HG03159 (cell line): ENCODE data around the gene RBMS3.
A peak's percentile ranks its signal among the peaks of the same experiment; 100 is the strongest.
"Not testable (repeated sequence)": the region's sequence is repeated elsewhere in the genome, so short reads cannot be mapped to it uniquely, and the experiment has no call there.

Experiments used
- ATAC-seq: cut with Tn5 transposase; IDR thresholded peaks from one replicate; pipeline ENCODE4 v1.9.1; 2021; ENCODE audit warnings: mild to moderate bottlenecking, moderate library complexity; ENCODE audit not compliant: unreplicated experiment

Gene RBMS3

DNA sequence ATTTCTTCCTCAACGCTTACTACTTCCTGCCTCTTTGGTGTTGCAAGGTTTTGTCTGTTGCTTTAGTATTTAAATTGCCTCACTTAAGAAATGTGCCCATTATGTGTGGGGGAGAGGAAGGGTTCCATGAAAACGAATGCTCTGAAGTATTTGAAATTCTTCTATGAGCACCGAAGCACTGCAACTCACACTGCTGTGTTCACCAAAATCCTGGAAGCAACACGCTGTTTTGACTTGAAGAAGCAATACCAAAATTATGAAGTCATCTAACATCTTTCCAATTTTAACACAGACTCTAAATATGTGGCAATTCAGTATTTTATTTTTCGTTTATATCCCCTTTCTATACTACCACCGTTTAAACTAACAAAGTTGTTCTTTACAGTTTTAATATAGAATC, 101.5 kb downstream of the RBMS3 start:
- ATAC-seq, result no peak

DNA sequence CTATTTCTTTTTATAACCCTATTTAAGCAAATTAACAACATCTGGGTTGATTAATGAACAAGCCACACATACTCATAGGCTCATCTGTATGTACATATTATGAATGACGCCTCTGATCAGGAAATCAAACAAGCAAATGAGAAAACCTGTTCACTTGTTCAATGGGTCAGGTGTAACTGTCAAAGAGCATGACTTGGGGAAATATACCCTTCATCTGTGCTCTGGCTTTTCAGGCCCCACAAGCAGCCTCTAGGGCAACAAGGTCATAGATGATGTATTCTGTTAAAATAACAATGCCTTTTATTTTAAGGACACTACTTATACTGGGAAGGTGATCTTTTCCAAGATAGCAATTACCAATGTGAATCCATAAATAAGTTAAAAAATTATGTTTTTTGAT, 102.0 kb downstream of the RBMS3 start:
- ATAC-seq, result no peak

DNA sequence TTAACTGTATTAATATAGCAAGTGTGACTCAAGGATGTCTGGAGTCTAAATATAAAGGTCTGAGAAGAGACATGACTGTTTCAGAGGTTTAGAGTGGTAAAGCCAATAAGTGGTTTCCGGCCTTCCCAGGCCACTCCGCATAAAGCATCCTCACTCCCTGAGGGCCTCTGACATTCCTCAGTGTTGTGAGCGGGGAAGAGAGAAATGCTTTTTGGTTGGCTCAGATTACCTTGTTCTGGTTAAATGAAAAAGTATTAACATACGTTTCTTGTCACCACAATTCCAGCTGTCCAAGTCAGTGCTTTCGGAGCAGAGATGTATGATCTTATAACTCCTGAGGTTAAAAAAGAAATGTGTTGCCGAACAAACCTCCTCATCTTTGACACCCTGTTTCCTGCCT, 103.8 kb downstream of the RBMS3 start:
- no peak for ATAC-seq

GRCh38 chr3:29385046-29385830, 104.4 kb downstream of the RBMS3 start:
- no peak for ATAC-seq

GRCh38 chr3:29389362-29389761, 108.5 kb downstream of the RBMS3 start:
- no peak for ATAC-seq

GRCh38 chr3:29392625-29393388, 111.9 kb downstream of the RBMS3 start:
- no peak for ATAC-seq

- ATAC-seq, result not testable (repeated sequence)
Observed at GRCh38 chr3:29393946-29394345, 113.1 kb downstream of the RBMS3 start.

GRCh38 chr3:29397406-29397805, 116.5 kb downstream of the RBMS3 start:
- ATAC-seq, result no peak

DNA sequence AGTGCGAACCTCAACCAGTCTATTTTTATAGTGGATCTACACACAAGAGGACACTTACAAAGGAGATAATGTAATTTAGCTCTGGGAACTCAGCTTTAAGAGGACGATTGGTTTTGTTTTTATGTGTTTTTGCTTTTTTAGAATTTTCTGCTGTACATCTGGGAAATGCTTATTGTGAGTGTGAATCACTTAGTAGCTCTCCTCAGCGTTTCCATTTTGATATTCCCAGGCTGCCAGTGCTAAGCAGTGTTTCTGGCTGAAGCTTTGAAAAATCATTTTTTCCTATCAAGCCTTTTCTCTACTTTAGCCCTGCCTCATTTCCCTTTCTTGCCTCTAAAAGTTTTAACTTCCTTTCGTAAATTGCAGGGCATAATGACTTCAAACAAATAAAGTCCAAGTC, 117.9 kb downstream of the RBMS3 start:
- ATAC-seq, result no peak

- ATAC-seq, result no peak
Observed at GRCh38 chr3:29406291-29406832, 125.5 kb downstream of the RBMS3 start.

GRCh38 chr3:29408676-29409075, 127.8 kb downstream of the RBMS3 start:
- no peak for ATAC-seq

GRCh38 chr3:29409409-29409808, 128.5 kb downstream of the RBMS3 start:
- no peak for ATAC-seq

DNA sequence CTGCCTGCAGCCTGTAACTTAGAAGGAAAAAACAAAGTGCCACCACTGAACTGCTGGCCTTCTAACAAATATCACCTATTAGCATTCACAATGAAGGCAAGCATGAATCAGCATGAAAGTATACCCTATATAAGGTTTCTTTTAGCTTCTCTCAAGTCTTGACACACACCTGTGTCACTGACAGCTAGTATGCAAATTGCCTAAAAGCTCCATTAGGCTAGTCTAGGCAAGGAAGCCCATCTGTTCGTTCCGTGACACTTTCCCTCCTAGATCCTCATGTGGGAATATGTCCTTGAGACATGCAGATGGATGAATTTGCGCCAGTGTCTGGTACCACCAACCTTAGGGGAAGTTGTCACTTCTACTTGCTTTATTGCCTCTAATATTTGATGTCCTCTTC, 129.3 kb downstream of the RBMS3 start:
- ATAC-seq, result no peak

DNA sequence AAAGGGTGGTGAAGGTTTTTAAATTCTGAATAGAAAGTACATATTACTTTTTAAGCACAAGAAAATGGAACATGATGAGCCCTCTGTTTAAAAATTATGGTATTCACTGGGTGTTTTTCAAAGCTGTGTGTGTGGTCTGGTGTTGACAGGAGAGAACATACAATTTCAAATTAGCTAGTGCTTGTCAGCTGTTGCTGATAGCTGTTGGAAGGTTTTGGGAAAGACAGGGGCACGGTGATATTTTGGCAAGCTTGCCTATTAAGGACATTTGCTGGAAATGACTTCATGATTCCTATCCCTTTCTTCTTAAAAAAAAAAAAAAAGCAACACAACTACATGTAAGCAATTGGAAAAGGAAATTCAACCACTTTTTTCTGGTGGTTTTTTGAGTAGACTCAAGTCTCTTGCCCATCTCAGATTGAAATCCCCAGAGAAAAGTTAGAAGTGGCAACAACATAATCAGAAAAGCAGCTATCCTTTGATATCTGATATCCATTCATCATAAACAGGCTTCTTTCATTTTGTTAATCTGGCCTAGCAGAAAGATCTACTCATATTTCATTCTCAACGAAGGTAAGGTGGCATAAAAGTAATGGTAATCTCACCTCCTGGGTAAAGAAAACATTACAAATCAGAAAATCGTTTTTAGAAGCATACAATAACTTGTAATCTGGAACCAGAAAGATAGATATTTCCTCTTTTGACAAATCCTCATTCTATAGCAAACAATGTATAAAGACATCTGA, 130.0 kb downstream of the RBMS3 start:
- ATAC-seq, result no peak

DNA sequence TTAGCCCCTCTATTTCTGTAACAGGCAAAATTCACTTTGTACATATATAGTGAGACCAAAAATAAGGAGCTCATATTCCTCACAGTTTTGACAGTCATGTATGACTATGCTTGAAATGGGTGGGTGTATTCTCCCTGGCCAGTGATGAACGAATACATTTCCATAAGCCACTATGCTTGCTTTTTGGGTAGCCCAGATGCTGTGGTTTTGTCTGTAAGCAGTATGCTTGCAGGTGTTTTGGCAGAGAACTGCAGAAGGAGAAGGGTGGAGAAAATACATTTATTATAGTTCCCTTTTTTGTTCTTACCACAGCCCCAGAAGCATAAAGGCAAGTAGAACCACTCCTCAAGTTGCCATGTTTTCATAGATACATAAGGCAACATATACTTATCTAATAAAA, 131.2 kb downstream of the RBMS3 start:
- peak; percentile 56 for ATAC-seq

DNA sequence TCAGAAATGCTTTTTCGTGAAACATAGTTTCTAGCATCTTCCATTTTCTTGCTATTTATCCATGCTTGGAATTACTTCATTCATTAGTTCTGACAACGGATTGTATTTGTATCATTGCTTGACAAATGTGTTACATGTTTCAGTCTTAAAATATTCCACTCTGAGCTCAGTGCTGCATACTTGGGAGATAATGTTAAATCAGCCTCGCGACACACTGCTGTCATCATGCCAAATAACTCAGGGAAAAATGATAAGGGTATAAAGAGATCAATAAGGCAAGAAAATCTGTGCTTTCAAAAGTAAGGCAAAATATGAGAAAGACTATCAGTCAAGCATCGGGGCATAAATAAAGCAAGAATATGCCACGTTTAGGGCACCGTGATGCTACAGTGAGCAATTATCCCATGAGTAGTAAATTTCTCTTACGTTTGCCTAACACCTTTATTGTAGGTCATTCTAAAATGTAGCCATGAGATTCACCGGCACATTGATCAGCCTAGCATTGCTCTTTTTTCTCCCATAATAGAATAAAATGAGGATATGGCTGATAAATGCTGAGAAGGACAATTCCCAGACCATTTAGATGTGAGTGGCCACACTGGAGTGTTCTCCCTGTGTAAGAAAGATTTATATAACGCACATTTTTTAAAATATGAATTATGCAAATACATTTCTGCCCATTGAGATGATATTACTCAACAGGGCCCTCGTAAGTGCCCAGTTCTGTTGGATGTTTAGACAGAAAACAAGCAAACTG, 133.8 kb downstream of the RBMS3 start:
- no peak for ATAC-seq

DNA sequence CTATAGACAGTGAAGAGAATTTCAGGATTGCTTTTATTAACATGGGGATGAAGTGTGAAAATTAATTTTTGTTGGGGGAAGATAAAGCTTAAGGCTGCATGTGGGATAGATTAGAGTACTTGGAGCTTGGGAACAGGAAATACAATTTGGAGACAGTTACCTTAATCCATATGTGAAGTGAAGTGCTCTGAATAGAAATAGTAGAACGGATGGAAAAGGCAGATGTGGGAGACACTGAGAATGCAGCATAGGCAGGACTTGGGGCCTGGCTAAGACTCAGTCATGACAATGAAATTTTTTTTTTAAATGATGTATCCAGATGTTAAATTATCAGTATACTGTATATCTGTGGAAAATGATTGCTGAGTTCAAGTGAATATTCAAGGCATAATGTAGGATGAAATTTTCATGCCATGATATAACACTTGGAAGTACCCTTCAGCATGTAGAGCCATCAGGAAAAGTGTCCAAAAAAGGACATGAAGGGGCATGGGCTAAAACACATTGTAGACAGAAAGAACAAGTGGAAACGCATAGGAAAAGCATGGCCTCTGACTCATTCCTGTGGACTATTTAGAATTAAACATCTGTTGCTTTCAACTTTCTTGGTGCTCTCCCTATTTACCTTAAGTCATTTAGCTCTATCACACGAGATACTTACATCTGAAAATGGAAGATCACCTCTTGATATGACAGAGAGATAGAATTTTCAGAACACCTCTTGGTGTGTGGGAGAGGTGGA, 134.8 kb downstream of the RBMS3 start:
- ATAC-seq, result no peak

GRCh38 chr3:29416514-29416913, 135.6 kb downstream of the RBMS3 start:
- no peak for ATAC-seq

DNA sequence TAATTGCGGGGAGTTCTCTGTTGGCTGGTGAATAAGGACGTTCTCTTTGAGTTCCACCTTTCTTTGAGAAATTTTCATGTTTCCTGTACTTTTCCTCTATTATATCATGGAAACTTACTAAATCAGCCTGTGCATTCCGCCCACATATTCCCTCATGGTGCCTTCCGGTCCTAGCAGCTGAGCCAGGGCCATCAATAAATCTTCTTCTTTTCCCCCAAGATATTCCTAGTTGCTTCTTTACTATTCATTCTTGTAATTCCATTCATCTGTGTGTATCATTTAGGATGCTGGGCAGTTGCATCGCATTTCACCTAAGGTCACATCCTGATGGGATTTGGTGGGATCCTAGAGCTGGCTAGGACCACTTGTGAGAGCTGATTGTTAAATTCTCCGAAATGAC, 139.2 kb downstream of the RBMS3 start:
- no peak for ATAC-seq
